ENCODE data around the gene AEBP1.

Gene AEBP1

GRCh38 chr7:44163591-44163990 is 59.4 kb downstream of the AEBP1 start:
- DNase-seq (ENCODE audit: low read depth): no peak
- H3K4me3 ChIP-seq (ENCODE audit: low read depth, low read length): no peak overlapping the region
- TF ChIP-seq, protein P1, sequence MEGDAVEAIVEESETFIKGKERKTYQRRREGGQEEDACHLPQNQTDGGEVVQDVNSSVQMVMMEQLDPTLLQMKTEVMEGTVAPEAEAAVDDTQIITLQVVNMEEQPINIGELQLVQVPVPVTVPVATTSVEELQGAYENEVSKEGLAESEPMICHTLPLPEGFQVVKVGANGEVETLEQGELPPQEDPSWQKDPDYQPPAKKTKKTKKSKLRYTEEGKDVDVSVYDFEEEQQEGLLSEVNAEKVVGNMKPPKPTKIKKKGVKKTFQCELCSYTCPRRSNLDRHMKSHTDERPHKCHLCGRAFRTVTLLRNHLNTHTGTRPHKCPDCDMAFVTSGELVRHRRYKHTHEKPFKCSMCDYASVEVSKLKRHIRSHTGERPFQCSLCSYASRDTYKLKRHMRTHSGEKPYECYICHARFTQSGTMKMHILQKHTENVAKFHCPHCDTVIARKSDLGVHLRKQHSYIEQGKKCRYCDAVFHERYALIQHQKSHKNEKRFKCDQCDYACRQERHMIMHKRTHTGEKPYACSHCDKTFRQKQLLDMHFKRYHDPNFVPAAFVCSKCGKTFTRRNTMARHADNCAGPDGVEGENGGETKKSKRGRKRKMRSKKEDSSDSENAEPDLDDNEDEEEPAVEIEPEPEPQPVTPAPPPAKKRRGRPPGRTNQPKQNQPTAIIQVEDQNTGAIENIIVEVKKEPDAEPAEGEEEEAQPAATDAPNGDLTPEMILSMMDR (IDR thresholded peaks at IDR 0.05; ENCODE audit: low read depth, low read length): no peak
- TF ChIP-seq, protein P2, sequence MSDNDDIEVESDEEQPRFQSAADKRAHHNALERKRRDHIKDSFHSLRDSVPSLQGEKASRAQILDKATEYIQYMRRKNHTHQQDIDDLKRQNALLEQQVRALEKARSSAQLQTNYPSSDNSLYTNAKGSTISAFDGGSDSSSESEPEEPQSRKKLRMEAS (IDR thresholded peaks at IDR 0.05; ENCODE audit: low read depth, low read length): no peak
- no peak for TF ChIP-seq POLR2A (IDR thresholded peaks at IDR 0.05; ENCODE audit: extremely low read depth, insufficient read length)
